Measurements from ENCODE around the gene SCYL1. TPM values are rescaled to one million over a fixed set of nuclear protein-coding genes. Genes with fewer than 3 reads are reported as not detected.

The SCYL1 gene
- total and polyA plus RNA-seq, 12 donors = 47.4 to 130 (median 56.7) TPM

DNA sequence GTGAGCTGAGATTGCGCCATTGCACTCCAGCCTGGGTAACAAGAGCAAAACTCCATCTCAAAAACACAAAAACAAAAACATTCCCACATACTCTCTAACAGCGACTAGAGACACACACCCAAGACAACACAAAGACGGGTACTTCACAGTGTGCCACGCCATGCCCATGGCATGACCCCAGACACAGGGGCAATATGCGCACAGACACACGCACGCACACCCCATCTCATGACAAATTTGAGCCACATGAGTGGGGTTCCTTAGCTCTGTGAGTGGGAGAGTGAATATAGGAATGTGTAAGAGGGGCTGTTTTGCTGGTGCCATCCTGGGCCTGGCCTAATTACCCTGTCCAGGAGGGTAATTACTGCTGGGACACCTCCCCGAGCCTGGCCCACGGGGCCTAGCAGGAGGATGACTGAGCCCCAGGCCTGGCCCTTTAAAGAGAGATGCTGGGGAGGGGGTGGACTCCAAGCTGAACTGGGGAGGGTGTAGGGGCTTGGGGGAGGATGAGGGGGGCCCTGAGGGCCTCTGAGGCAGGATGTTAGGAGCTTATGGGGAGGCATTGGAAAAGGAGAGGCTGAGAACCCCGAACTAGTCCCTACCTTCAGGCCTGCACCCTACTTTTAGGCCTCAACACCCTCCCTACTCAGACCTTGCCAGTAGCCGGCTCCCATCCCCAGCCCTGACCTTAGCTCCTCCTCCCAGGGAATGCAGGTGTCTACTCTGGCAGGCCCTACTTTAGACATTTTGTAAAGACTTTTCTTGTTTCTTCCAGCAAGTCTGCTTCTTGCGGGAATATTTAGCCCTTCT is 31.8 kb downstream of the SCYL1 start:
- intact Hi-C loops (cut with DNase I) = no loop called here
- Histone ChIP-seq H3K27ac (peak overlapping the region; percentile 84 to 99 (median 94)), H3K36me3 (peaks cover 0 to 25% (median 0%) of the 10 kb centered on the region in 9 donors), H3K4me1 (peaks cover 38 to 85% (median 57%) of the 10 kb centered on the region in 9 donors), H3K4me3 (peak overlapping the region in 9 of 10 donors; percentile 56 to 76 (median 66)), H3K27me3 (peaks cover 0 to 9% (median 0%) of the 10 kb centered on the region in 7 donors), H3K9me3 (no peaks in the 10 kb centered on the region)
- no peak for ATAC-seq
- TF ChIP-seq, protein P1, sequence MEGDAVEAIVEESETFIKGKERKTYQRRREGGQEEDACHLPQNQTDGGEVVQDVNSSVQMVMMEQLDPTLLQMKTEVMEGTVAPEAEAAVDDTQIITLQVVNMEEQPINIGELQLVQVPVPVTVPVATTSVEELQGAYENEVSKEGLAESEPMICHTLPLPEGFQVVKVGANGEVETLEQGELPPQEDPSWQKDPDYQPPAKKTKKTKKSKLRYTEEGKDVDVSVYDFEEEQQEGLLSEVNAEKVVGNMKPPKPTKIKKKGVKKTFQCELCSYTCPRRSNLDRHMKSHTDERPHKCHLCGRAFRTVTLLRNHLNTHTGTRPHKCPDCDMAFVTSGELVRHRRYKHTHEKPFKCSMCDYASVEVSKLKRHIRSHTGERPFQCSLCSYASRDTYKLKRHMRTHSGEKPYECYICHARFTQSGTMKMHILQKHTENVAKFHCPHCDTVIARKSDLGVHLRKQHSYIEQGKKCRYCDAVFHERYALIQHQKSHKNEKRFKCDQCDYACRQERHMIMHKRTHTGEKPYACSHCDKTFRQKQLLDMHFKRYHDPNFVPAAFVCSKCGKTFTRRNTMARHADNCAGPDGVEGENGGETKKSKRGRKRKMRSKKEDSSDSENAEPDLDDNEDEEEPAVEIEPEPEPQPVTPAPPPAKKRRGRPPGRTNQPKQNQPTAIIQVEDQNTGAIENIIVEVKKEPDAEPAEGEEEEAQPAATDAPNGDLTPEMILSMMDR (IDR thresholded peaks at IDR 0.05) = no peak
- no peak for DNase-seq
- WGBS, 2 donors = 80 to 83% methylated on average over 12 of the region's 12 CpGs

DNA sequence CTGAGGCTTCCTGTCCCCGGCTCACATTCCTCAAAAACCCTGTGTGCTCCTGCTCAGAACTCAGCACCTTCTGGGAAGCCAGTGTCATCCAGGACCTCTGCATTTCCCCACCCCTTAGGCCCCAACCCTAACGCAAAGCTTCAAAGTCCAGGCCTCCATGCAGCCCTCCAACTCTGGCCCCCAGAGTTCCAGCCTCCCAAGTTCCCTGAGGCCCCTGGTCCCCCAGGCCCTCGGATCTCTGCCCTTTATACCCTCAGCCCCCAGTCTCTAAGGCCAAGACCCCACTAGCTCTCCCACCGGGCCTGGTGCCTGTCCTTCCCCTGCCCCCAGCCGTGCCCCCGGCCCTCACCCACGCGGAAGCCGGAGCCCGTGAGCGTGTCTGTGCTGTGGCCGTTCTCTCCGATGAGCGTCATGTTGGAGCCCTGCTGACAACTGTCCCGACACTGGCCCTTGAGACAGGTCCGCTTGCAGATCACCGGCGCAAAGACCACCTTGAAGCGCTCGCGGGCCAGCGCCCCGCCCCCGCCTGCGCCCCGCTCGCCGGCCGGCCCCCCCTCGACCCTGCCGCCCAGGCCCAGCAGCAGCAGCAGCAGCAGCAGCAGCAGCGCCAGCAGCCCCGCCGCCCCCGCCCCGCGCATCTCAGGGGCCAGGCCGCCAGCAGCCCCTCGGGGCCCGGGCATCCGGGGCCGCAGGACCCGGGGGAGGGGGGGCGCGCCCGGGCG is 32.6 kb downstream of the SCYL1 start:
- H3K4me1 ChIP-seq = peaks cover 38 to 79% (median 57%) of the 10 kb centered on the region in 9 donors

DNA sequence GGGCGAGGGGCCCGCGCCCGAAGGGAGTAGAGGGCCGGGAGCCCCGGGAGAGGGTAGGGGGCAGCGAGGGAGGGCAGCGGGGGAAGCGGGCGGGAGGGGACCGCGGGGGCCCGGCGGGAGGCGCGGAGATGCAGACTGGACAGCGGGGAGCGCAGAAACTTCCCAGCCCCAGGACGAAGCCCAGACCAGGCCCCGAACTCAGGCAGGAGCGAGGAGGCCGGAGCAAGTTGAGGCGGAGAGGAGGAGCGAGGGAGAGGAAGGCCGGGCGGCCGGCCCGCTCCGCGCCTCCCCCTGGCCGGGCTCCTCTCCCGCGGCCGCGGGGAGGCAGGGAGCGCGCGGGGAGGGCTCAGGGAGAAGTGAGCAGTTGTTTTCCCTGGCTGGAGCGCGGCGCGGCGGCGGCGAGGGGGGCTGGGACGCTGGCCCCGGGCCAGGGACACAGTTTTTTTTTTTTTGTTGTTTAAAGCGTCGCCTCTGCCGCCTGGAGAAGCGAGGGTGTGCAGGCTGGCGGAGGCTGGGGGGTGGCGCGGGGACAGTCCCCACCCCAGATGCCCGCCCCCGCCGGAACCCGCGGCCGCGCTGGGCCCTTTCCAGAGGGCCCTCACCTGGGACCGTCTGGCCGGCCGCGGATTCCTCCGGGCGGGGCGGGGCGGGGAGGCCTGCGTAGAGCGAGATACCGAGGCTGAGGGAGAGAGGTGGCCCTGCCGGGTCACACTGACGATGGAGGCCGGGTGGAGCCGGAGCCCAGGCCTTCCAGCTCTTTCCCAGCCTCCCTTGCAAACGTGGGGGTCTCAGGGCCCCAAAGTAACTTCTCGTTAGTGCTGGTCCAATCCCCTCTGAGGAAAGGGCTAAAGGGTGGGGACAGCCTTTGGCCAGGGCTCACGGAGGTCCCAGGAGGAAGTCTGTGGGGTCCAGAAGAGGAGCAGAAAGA is 33.4 kb downstream of the SCYL1 start, which contains the start of gene LTBP3:
TSS of gene LTBP3 (minus strand) at position 358 of the 928 bp plus-strand sequence. CDS start 400 bp downstream, outside the sequence.
- peaks cover 0 to 9% (median 0%) of the 10 kb centered on the region in 7 donors for H3K27me3 ChIP-seq
- H3K4me3 ChIP-seq = peak within 1 kb of the TSS; percentile 35 to 76 (median 64)
- ATAC-seq (peak; percentile 76 to 90 (median 82)), DNase-seq (peak; percentile 84 to 87)
- no peaks in the 10 kb centered on the region for H3K9me3 ChIP-seq
- intact Hi-C loops (cut with DNase I) = loop anchor here in 2 of 10 donors (1.0 kb wide), 1 partner anchor 18 kb away; no protein-coding TSS in a partner anchor
- WGBS, 2 donors = 1% methylated on average over 56 to 77 of the region's 79 CpGs
- H3K36me3 ChIP-seq = peaks cover 0 to 9% (median 0%) of the 10 kb centered on the region in 9 donors
- H3K4me1 ChIP-seq = peaks cover 38 to 75% (median 57%) of the 10 kb centered on the region in 9 donors
- peak within 1 kb of the TSS; percentile 84 to 99 (median 94) for H3K27ac ChIP-seq
- TF ChIP-seq, protein P1 (IDR thresholded peaks at IDR 0.05) = peak in 3 of 9 donors; percentile 29 to 35 (median 34)

More for the DNA sequence above, 32.6 kb downstream of the SCYL1 start:
- WGBS, 2 donors = 2 to 3% methylated on average over 29 to 47 of the region's 47 CpGs
- Histone ChIP-seq H3K4me3 (peak overlapping the region; percentile 35 to 76 (median 64)), H3K27ac (peak overlapping the region; percentile 84 to 99 (median 94)), H3K36me3 (peaks cover 0 to 17% (median 0%) of the 10 kb centered on the region in 9 donors), H3K27me3 (peaks cover 0 to 9% (median 0%) of the 10 kb centered on the region in 7 donors), H3K9me3 (no peaks in the 10 kb centered on the region)
- TF ChIP-seq, protein P1 (IDR thresholded peaks at IDR 0.05) = no peak
- intact Hi-C loops (cut with DNase I) = loop anchor here in 2 of 10 donors (1.0 kb wide), 1 partner anchor 17 kb away; no protein-coding TSS in a partner anchor
- ATAC-seq = peak in 2 of 8 donors; percentile 1 to 11
- peak in 1 of 2 donors; percentile 43 for DNase-seq

Measured in heart right ventricle (tissue), 16 donors.